GM12873 (cell line): ENCODE results near the gene TMEM150A.

Experiments used
- CTCF ChIP-seq: IDR thresholded peaks from 2 replicates; pipeline ENCODE4 v1.5.1; 2012; ENCODE audit warnings: low read depth, mild to moderate bottlenecking, moderate library complexity, low read length, control low read depth; ENCODE audit not compliant: insufficient read depth; ENCODE audit errors: missing control alignments

TMEM150A gene

GRCh38 chr2:85602476-85603234 lies at the start of gene TMEM150A:
TMEM150A (minus strand) TSS chr2:85602698; CDS start chr2:85601948, 750 bp downstream.
- peak; percentile 39 for TF ChIP-seq CTCF

GRCh38 chr2:85652056-85652455 lies 49.6 kb upstream of the TMEM150A start:
- TF ChIP-seq CTCF = no peak

GRCh38 chr2:85651097-85651496 lies 48.6 kb upstream of the TMEM150A start:
- no peak for TF ChIP-seq CTCF

GRCh38 chr2:85650456-85650855 lies 48.0 kb upstream of the TMEM150A start:
- TF ChIP-seq CTCF = no peak

- TF ChIP-seq CTCF = no peak
These were observed 47.0 kb upstream of the TMEM150A start for GRCh38 chr2:85649201-85650190.

GRCh38 chr2:85648619-85649018 lies 46.1 kb upstream of the TMEM150A start:
- peak; percentile 65 for TF ChIP-seq CTCF
